Measurements from ENCODE around the gene GAB1. TPM values are rescaled to one million over a fixed set of nuclear protein-coding genes. Genes with fewer than 3 reads are reported as not detected.

Gene GAB1
- total and polyA plus RNA-seq, 4 donors = 2.4 to 31.3 (median 6.9) TPM

DNA sequence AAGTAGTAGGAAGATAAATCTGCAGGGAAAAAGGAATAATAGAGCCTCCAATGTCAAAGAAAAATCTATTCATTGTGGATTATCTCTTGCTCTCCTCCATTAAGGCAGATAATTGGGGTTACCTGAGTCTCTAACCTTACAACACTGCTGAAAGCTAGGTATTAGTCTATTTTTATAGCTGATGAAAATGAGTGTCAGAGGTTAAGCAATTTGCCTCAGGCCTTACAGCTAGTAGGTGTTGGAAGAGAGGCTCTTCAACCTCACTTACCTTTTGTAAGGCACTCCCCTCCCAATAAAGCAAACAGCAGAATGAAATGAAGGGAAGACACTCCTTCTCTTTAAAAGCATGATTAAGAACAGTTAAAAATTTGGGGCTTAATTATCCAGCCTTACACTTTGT lies 45.4 kb upstream of the GAB1 start:
- Histone ChIP-seq H3K9me3 (ENCODE audit: control insufficient read depth in 4 of 4, low read length in 3 of 4) (no peaks in the 10 kb centered on the region), H3K9ac (ENCODE audit: low read depth in 1 of 2, low read length in 2 of 2) (no peak overlapping the region), H3K27ac (ENCODE audit: low read depth in 1 of 2, low read length in 2 of 2) (no peak overlapping the region), H3K4me1 (ENCODE audit: control insufficient read depth in 4 of 4, insufficient read depth in 4 of 4, low read length in 3 of 4) (no peaks in the 10 kb centered on the region), H3K36me3 (ENCODE audit: control insufficient read depth in 4 of 4, insufficient read depth in 3 of 4, low read depth in 1 of 4, low read length in 3 of 4) (no peaks in the 10 kb centered on the region), H3K27me3 (ENCODE audit: control insufficient read depth in 4 of 4, insufficient read depth in 4 of 4, low read length in 3 of 4) (no peaks in the 10 kb centered on the region), H3K4me3 (ENCODE audit: low read depth in 1 of 3, low read length in 3 of 3) (no peak overlapping the region)
- no peak for DNase-seq (ENCODE audit: low spot score)
- TF ChIP-seq RXRA (IDR thresholded peaks at IDR 0.05) (no peak), FOXA1 (IDR thresholded peaks at IDR 0.05) (no peak), YY1 (IDR thresholded peaks at IDR 0.05) (no peak), HNF4A (conservative IDR thresholded peaks at IDR 0.05) (no peak), SP1 (IDR thresholded peaks at IDR 0.05) (no peak), GABPA (IDR thresholded peaks at IDR 0.05 in 1 of 2, conservative IDR thresholded peaks at IDR 0.05 in 1 of 2) (no peak)
- TF ChIP-seq, protein P1, sequence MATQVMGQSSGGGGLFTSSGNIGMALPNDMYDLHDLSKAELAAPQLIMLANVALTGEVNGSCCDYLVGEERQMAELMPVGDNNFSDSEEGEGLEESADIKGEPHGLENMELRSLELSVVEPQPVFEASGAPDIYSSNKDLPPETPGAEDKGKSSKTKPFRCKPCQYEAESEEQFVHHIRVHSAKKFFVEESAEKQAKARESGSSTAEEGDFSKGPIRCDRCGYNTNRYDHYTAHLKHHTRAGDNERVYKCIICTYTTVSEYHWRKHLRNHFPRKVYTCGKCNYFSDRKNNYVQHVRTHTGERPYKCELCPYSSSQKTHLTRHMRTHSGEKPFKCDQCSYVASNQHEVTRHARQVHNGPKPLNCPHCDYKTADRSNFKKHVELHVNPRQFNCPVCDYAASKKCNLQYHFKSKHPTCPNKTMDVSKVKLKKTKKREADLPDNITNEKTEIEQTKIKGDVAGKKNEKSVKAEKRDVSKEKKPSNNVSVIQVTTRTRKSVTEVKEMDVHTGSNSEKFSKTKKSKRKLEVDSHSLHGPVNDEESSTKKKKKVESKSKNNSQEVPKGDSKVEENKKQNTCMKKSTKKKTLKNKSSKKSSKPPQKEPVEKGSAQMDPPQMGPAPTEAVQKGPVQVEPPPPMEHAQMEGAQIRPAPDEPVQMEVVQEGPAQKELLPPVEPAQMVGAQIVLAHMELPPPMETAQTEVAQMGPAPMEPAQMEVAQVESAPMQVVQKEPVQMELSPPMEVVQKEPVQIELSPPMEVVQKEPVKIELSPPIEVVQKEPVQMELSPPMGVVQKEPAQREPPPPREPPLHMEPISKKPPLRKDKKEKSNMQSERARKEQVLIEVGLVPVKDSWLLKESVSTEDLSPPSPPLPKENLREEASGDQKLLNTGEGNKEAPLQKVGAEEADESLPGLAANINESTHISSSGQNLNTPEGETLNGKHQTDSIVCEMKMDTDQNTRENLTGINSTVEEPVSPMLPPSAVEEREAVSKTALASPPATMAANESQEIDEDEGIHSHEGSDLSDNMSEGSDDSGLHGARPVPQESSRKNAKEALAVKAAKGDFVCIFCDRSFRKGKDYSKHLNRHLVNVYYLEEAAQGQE (IDR thresholded peaks at IDR 0.05) = no peak
- TF ChIP-seq, protein P2, sequence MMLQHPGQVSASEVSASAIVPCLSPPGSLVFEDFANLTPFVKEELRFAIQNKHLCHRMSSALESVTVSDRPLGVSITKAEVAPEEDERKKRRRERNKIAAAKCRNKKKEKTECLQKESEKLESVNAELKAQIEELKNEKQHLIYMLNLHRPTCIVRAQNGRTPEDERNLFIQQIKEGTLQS (IDR thresholded peaks at IDR 0.05) = no peak
- TF ChIP-seq, protein P3, sequence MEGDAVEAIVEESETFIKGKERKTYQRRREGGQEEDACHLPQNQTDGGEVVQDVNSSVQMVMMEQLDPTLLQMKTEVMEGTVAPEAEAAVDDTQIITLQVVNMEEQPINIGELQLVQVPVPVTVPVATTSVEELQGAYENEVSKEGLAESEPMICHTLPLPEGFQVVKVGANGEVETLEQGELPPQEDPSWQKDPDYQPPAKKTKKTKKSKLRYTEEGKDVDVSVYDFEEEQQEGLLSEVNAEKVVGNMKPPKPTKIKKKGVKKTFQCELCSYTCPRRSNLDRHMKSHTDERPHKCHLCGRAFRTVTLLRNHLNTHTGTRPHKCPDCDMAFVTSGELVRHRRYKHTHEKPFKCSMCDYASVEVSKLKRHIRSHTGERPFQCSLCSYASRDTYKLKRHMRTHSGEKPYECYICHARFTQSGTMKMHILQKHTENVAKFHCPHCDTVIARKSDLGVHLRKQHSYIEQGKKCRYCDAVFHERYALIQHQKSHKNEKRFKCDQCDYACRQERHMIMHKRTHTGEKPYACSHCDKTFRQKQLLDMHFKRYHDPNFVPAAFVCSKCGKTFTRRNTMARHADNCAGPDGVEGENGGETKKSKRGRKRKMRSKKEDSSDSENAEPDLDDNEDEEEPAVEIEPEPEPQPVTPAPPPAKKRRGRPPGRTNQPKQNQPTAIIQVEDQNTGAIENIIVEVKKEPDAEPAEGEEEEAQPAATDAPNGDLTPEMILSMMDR (IDR thresholded peaks at IDR 0.05; ENCODE audit: low read depth, low read length, missing input control) = no peak

DNA sequence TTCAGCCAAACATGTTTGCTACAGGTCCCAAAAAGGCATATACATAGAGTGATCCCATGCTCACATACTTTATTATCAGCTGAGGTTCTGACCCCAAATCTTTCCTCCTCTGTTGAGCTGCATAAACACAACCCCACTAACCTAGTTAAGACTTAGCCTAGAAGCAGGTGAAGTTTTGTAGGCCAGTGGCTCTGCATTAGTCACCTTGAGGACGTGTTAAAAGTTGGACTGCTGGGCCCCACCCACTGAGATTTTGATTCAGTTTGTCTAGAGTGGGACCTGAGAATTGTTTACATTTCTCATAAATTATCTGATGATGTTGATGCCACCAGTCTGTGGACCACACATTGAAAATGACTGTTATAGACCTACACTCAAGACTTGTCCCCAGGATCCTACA lies 43.8 kb upstream of the GAB1 start:
- Histone ChIP-seq H3K36me3 (ENCODE audit: control insufficient read depth in 4 of 4, insufficient read depth in 3 of 4, low read depth in 1 of 4, low read length in 3 of 4) (no peaks in the 10 kb centered on the region), H3K9me3 (ENCODE audit: control insufficient read depth in 4 of 4, low read length in 3 of 4) (no peaks in the 10 kb centered on the region), H3K27ac (ENCODE audit: low read depth in 1 of 2, low read length in 2 of 2) (no peak overlapping the region), H3K27me3 (ENCODE audit: control insufficient read depth in 4 of 4, insufficient read depth in 4 of 4, low read length in 3 of 4) (no peaks in the 10 kb centered on the region), H3K9ac (ENCODE audit: low read depth in 1 of 2, low read length in 2 of 2) (no peak overlapping the region), H3K4me1 (ENCODE audit: control insufficient read depth in 4 of 4, insufficient read depth in 4 of 4, low read length in 3 of 4) (no peaks in the 10 kb centered on the region), H3K4me3 (ENCODE audit: low read depth in 1 of 3, low read length in 3 of 3) (no peak overlapping the region)
- no peak for TF ChIP-seq NR2F2 (IDR thresholded peaks at IDR 0.05)
- TF ChIP-seq, protein P3 (IDR thresholded peaks at IDR 0.05; ENCODE audit: low read depth, low read length, missing input control) = no peak
- TF ChIP-seq, protein P4, sequence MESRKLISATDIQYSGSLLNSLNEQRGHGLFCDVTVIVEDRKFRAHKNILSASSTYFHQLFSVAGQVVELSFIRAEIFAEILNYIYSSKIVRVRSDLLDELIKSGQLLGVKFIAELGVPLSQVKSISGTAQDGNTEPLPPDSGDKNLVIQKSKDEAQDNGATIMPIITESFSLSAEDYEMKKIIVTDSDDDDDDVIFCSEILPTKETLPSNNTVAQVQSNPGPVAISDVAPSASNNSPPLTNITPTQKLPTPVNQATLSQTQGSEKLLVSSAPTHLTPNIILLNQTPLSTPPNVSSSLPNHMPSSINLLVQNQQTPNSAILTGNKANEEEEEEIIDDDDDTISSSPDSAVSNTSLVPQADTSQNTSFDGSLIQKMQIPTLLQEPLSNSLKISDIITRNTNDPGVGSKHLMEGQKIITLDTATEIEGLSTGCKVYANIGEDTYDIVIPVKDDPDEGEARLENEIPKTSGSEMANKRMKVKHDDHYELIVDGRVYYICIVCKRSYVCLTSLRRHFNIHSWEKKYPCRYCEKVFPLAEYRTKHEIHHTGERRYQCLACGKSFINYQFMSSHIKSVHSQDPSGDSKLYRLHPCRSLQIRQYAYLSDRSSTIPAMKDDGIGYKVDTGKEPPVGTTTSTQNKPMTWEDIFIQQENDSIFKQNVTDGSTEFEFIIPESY (IDR thresholded peaks at IDR 0.05) = no peak
- WGBS = 88% methylated on average over 1 of the region's 1 CpG
- DNase-seq (ENCODE audit: low spot score) = no peak

Data from liver (tissue), 9 donors.